CD8-positive, alpha-beta memory T cell (primary cell): ENCODE results near the gene SMARCA4. TPM values are rescaled to one million over a fixed set of nuclear protein-coding genes. Genes with fewer than 3 reads are reported as not detected.
"Not testable (repeated sequence)": the region's sequence is repeated elsewhere in the genome, so short reads cannot be mapped to it uniquely, and the experiment has no call there.

Source experiments
- CTCF ChIA-PET: fragments of 350-600 bp; sonication (Branson Sonifier 250); formaldehyde crosslinking; loops from one replicate; lab custom pipeline; 2021; ENCODE audit warnings: antibody characterized with exemption; lab: Charles Lee
- POLR2A ChIA-PET: fragments of 350-600 bp; sonication (Branson Sonifier 250); formaldehyde crosslinking; loops from one replicate; lab custom pipeline; 2021; ENCODE audit warnings: antibody characterized with exemption; lab: Charles Lee
- DNase-seq, 5 donors: peaks; one replicate each; pipeline versions ENCODE4 v3.0.0 to v3.0.0-alpha.2; 2020 to 2022; ENCODE audit warnings: mixed read lengths in 1 of 5
- H3K27ac ChIP-seq: one replicate; pipeline ENCODE4 v1.7.0; 2013; ENCODE audit warnings: low read depth, mild to moderate bottlenecking, low read length, moderate library complexity
- H3K27me3 ChIP-seq: 2 replicates; pipeline ENCODE4 v1.7.0; 2013; ENCODE audit warnings: low read length, mild to moderate bottlenecking; ENCODE audit not compliant: insufficient read depth, poor library complexity, severe bottlenecking
- H3K36me3 ChIP-seq: 2 replicates; pipeline ENCODE4 v1.7.0; 2013; ENCODE audit warnings: mild to moderate bottlenecking, low read length, moderate library complexity; ENCODE audit not compliant: insufficient read depth
- H3K4me1 ChIP-seq: 2 replicates; pipeline ENCODE4 v1.7.0; 2013; ENCODE audit warnings: mild to moderate bottlenecking, low read length, moderate library complexity; ENCODE audit not compliant: insufficient read depth
- H3K4me3 ChIP-seq: 2 replicates; pipeline ENCODE4 v1.7.0; 2013; ENCODE audit warnings: mild to moderate bottlenecking, low read length
- H3K9me3 ChIP-seq: 2 replicates; pipeline ENCODE4 v1.7.0; 2013; ENCODE audit warnings: mild to moderate bottlenecking, low read length
- H3K27ac Mint-ChIP-seq, 8 donors: one replicate each; pipeline ENCODE4 v1.8.0; 2020 to 2021; ENCODE audit warnings: mixed read lengths in 8 of 8, mild to moderate bottlenecking in 6 of 8, inconsistent platforms in 3 of 8, moderate library complexity in 3 of 8
- H3K27me3 Mint-ChIP-seq, 2 donors: one replicate each; pipeline ENCODE4 v1.8.0; 2020 to 2021; ENCODE audit warnings: mixed read lengths in 2 of 2, mild to moderate bottlenecking in 1 of 2, moderate library complexity in 1 of 2
- H3K36me3 Mint-ChIP-seq, 3 donors: one replicate each; pipeline ENCODE4 v1.8.0; 2020 to 2021; ENCODE audit warnings: mixed read lengths in 3 of 3, inconsistent platforms in 1 of 3, mild to moderate bottlenecking in 1 of 3
- H3K4me1 Mint-ChIP-seq, 3 donors: one replicate each; pipeline ENCODE4 v1.8.0; 2020 to 2021; ENCODE audit warnings: mixed read lengths in 3 of 3, inconsistent platforms in 1 of 3, mild to moderate bottlenecking in 1 of 3
- H3K4me3 Mint-ChIP-seq, 7 donors: one replicate each; pipeline ENCODE4 v1.8.0; 2020 to 2021; ENCODE audit warnings: mixed read lengths in 7 of 7, mild to moderate bottlenecking in 6 of 7, moderate library complexity in 4 of 7, inconsistent platforms in 2 of 7
- H3K9me3 Mint-ChIP-seq, 5 donors: one replicate each; pipeline ENCODE4 v1.8.0; 2020 to 2022; ENCODE audit warnings: mixed read lengths in 5 of 5, mild to moderate bottlenecking in 3 of 5, moderate library complexity in 2 of 5, inconsistent platforms in 1 of 5
- polyA plus RNA-seq: library from polyadenylated mRNA; unstranded; fragments of 300-500 nt; fragmentation: Illumina TruSeq; gene quantifications from one replicate; pipeline ENCODE4 v1.2.3, GENCODE V29; 2021
- total RNA-seq, 2 experiments: library from RNA; stranded (reverse); gene quantifications; one replicate each; pipeline ENCODE4 v1.2.3, GENCODE V29; 2021

SMARCA4 gene
- total and polyA plus RNA-seq, 3 experiments from 2014 or later: 38.7 to 123 (median 116) TPM

GRCh38 chr19:10992174-10992573, 31.3 kb downstream of the SMARCA4 start:
- DNase-seq, H3K27me3 ChIP-seq, H3K4me1 Mint-ChIP-seq, H3K4me1 ChIP-seq, H3K4me3 Mint-ChIP-seq, H3K27me3 Mint-ChIP-seq, H3K9me3 Mint-ChIP-seq, CTCF ChIA-PET, H3K27ac ChIP-seq, H3K9me3 ChIP-seq, H3K27ac Mint-ChIP-seq, H3K4me3 ChIP-seq: not testable (repeated sequence)
- POLR2A ChIA-PET: interaction anchor here (0.6 kb wide), 1 partner anchor 20 kb away, joined by 3 read pairs; no protein-coding TSS in a partner anchor
- peaks cover 32% of the 10 kb centered on the region for H3K36me3 ChIP-seq
- H3K36me3 Mint-ChIP-seq: peaks cover 13 to 77% (median 15%) of the 10 kb centered on the region in 3 donors

- CTCF ChIA-PET: interaction anchor here (0.5 kb wide), 1 partner anchor 54 kb away, joined by 4 read pairs; no protein-coding TSS in a partner anchor
- POLR2A ChIA-PET: no interaction called here
- peak overlapping the region in 2 of 8 donors; percentile 43 to 88 for H3K27ac Mint-ChIP-seq
Observed at GRCh38 chr19:10995926-10996600, 35.2 kb downstream of the SMARCA4 start.

GRCh38 chr19:10998045-10998533, 37.3 kb downstream of the SMARCA4 start:
- Mint-ChIP-seq H3K27me3 (no peaks in the 10 kb centered on the region), H3K36me3 (peaks cover 9 to 72% (median 12%) of the 10 kb centered on the region in 3 donors), H3K4me3 (no peak overlapping the region), H3K9me3 (peaks cover 0 to 2% (median 0%) of the 10 kb centered on the region in 5 donors), H3K4me1 (no peaks in the 10 kb centered on the region), H3K27ac (peak overlapping the region in 3 of 8 donors; percentile 7 to 57 (median 23))
- Histone ChIP-seq H3K4me1 (no peaks in the 10 kb centered on the region), H3K9me3 (no peaks in the 10 kb centered on the region), H3K27ac (no peak overlapping the region), H3K4me3 (no peak overlapping the region), H3K36me3 (peaks cover 37% of the 10 kb centered on the region), H3K27me3 (no peaks in the 10 kb centered on the region)
- CTCF ChIA-PET: interaction anchor here (1.1 to 1.2 kb wide), 2 partner anchors 38 to 56 kb away, joined by 3 to 4 read pairs; no protein-coding TSS in a partner anchor
- no peak for DNase-seq
- POLR2A ChIA-PET: no interaction called here

More at GRCh38 chr19:10995926-10996600, 35.2 kb downstream of the SMARCA4 start:
- peaks cover 0 to 2% (median 0%) of the 10 kb centered on the region in 5 donors for H3K9me3 Mint-ChIP-seq
- Histone ChIP-seq H3K4me1 (no peaks in the 10 kb centered on the region), H3K9me3 (no peaks in the 10 kb centered on the region), H3K36me3 (peaks cover 33% of the 10 kb centered on the region), H3K27ac (no peak overlapping the region), H3K27me3 (no peaks in the 10 kb centered on the region), H3K4me3 (no peak overlapping the region)
- no peak for DNase-seq
- H3K4me3 Mint-ChIP-seq: no peak overlapping the region
- H3K4me1 Mint-ChIP-seq: peaks cover 0 to 6% (median 0%) of the 10 kb centered on the region in 3 donors
- no peaks in the 10 kb centered on the region for H3K27me3 Mint-ChIP-seq
- peaks cover 11 to 71% (median 15%) of the 10 kb centered on the region in 3 donors for H3K36me3 Mint-ChIP-seq

- Histone ChIP-seq H3K27me3 (no peaks in the 10 kb centered on the region), H3K9me3 (no peaks in the 10 kb centered on the region), H3K4me3 (no peak overlapping the region), H3K4me1 (no peaks in the 10 kb centered on the region), H3K27ac (no peak overlapping the region), H3K36me3 (peaks cover 41% of the 10 kb centered on the region)
- no peak for DNase-seq
- H3K4me1 Mint-ChIP-seq: no peaks in the 10 kb centered on the region
- ChIA-PET POLR2A (no interaction called here), CTCF (interaction anchor here (1.1 kb wide), 1 partner anchor 57 kb away, joined by 4 read pairs; no protein-coding TSS in a partner anchor)
- no peak overlapping the region for H3K4me3 Mint-ChIP-seq
- no peaks in the 10 kb centered on the region for H3K27me3 Mint-ChIP-seq
- H3K36me3 Mint-ChIP-seq: peaks cover 9 to 73% (median 14%) of the 10 kb centered on the region in 3 donors
- H3K9me3 Mint-ChIP-seq: peaks cover 0 to 2% (median 0%) of the 10 kb centered on the region in 5 donors
- H3K27ac Mint-ChIP-seq: peak overlapping the region in 1 of 8 donors; percentile 43
Observed at GRCh38 chr19:10998666-10999065, 37.8 kb downstream of the SMARCA4 start.

- H3K4me1 Mint-ChIP-seq: no peaks in the 10 kb centered on the region
- H3K4me1 ChIP-seq: no peaks in the 10 kb centered on the region
- peak overlapping the region in 2 of 8 donors; percentile 5 to 47 for H3K27ac Mint-ChIP-seq
- H3K27me3 Mint-ChIP-seq: no peaks in the 10 kb centered on the region
- no peaks in the 10 kb centered on the region for H3K9me3 Mint-ChIP-seq
- POLR2A ChIA-PET: no interaction called here
- H3K9me3 ChIP-seq: no peaks in the 10 kb centered on the region
- peaks cover 23% of the 10 kb centered on the region for H3K36me3 ChIP-seq
- CTCF ChIA-PET: no interaction called here
- H3K4me3 ChIP-seq: no peak overlapping the region
- H3K27me3 ChIP-seq: no peaks in the 10 kb centered on the region
- H3K4me3 Mint-ChIP-seq: no peak overlapping the region
- H3K36me3 Mint-ChIP-seq: peaks cover 4 to 74% (median 14%) of the 10 kb centered on the region in 3 donors
- no peak overlapping the region for H3K27ac ChIP-seq
- DNase-seq: no peak
Observed at GRCh38 chr19:11005521-11005920, 44.7 kb downstream of the SMARCA4 start.

- Mint-ChIP-seq H3K27me3 (no peaks in the 10 kb centered on the region), H3K9me3 (no peaks in the 10 kb centered on the region), H3K4me1 (no peaks in the 10 kb centered on the region), H3K4me3 (no peak overlapping the region), H3K36me3 (peaks cover 4 to 84% (median 18%) of the 10 kb centered on the region in 3 donors), H3K27ac (no peak overlapping the region)
- Histone ChIP-seq H3K4me1 (no peaks in the 10 kb centered on the region), H3K4me3 (no peak overlapping the region), H3K9me3 (no peaks in the 10 kb centered on the region), H3K27ac (no peak overlapping the region), H3K27me3 (no peaks in the 10 kb centered on the region), H3K36me3 (peaks cover 28% of the 10 kb centered on the region)
- DNase-seq: no peak
- ChIA-PET POLR2A (interaction anchor here (0.7 kb wide), 1 partner anchor 1018 kb away, joined by 5 read pairs; no protein-coding TSS in a partner anchor), CTCF (no interaction called here)
Observed at GRCh38 chr19:11007385-11007784, 46.6 kb downstream of the SMARCA4 start.

GRCh38 chr19:11007962-11008532, 47.2 kb downstream of the SMARCA4 start:
- Mint-ChIP-seq H3K36me3 (peaks cover 4 to 87% (median 20%) of the 10 kb centered on the region in 3 donors), H3K27me3 (no peaks in the 10 kb centered on the region), H3K4me3 (no peak overlapping the region), H3K27ac (no peak overlapping the region), H3K4me1 (no peaks in the 10 kb centered on the region), H3K9me3 (no peaks in the 10 kb centered on the region)
- H3K4me3 ChIP-seq: no peak overlapping the region
- POLR2A ChIA-PET: interaction anchor here (0.7 kb wide), 1 partner anchor 1019 kb away, joined by 5 read pairs; no protein-coding TSS in a partner anchor
- DNase-seq: no peak
- no peaks in the 10 kb centered on the region for H3K9me3 ChIP-seq
- CTCF ChIA-PET: no interaction called here
- no peaks in the 10 kb centered on the region for H3K4me1 ChIP-seq
- H3K27me3 ChIP-seq: no peaks in the 10 kb centered on the region
- H3K27ac ChIP-seq: no peak overlapping the region
- peaks cover 32% of the 10 kb centered on the region for H3K36me3 ChIP-seq

- H3K4me3 ChIP-seq: no peak overlapping the region
- no peaks in the 10 kb centered on the region for H3K9me3 ChIP-seq
- H3K27ac ChIP-seq: no peak overlapping the region
- ChIA-PET POLR2A (interaction anchor here (0.5 kb wide), 1 partner anchor 43 kb away, joined by 3 read pairs; no protein-coding TSS in a partner anchor), CTCF (no interaction called here)
- H3K36me3 Mint-ChIP-seq: peaks cover 3 to 89% (median 20%) of the 10 kb centered on the region in 3 donors
- peaks cover 40% of the 10 kb centered on the region for H3K36me3 ChIP-seq
- no peaks in the 10 kb centered on the region for H3K9me3 Mint-ChIP-seq
- H3K4me3 Mint-ChIP-seq: no peak overlapping the region
- peaks cover 0 to 1% of the 10 kb centered on the region in 2 donors for H3K27me3 Mint-ChIP-seq
- H3K27me3 ChIP-seq: no peaks in the 10 kb centered on the region
- no peaks in the 10 kb centered on the region for H3K4me1 Mint-ChIP-seq
- no peak overlapping the region for H3K27ac Mint-ChIP-seq
- no peaks in the 10 kb centered on the region for H3K4me1 ChIP-seq
- no peak for DNase-seq
Observed at GRCh38 chr19:11010041-11010440, 49.2 kb downstream of the SMARCA4 start.
